ENCODE data around the gene ATAD3B. TPM values are rescaled to one million over a fixed set of nuclear protein-coding genes. Genes with fewer than 3 reads are reported as not detected.

ATAD3B gene
- total and polyA plus RNA-seq, 2 donors (not counting 3 experiments of a cell fraction or from before 2014, with no cell fraction given): 20.5 to 48.2 TPM

GRCh38 chr1:1434824-1435105 is 36.8 kb upstream of the ATAD3B start:
- CTCF ChIA-PET: interaction anchor here (2.4 kb wide), 1 partner anchor 32 kb away, joined by 7 read pairs; no protein-coding TSS in a partner anchor
- no TSS peak for BruUV-seq (replicated peaks)
- no peak overlapping the region for H3K4me3 ChIP-seq (replicated peaks in 1 of 3; ENCODE audit: insufficient read depth in 1 of 3, low read depth in 1 of 3, low read length in 3 of 3)
- no peak overlapping the region for H3K4me2 ChIP-seq (ENCODE audit: insufficient read depth, low read length)
- no peaks in the 10 kb centered on the region for H3K79me2 ChIP-seq (ENCODE audit: control insufficient read depth, insufficient read depth, low read length)
- DNase-seq (ENCODE audit: low read depth, low spot score) (no peak), FAIRE-seq (no peak)
- no peaks in the 10 kb centered on the region for H4K20me1 ChIP-seq (replicated peaks; ENCODE audit: control insufficient read depth, extremely low read depth, insufficient read depth, low read length)
- POLR2A ChIA-PET: interaction anchor here (0.5 kb wide), 1 partner anchor 216 kb away, joined by 3 read pairs; no protein-coding TSS in a partner anchor
- no peaks in the 10 kb centered on the region for H3K9me1 ChIP-seq (replicated peaks; ENCODE audit: control insufficient read depth, extremely low read depth, insufficient read depth, low read length)
- dilution Hi-C loops (cut with MboI; ENCODE audit: extremely low pct_ligation_motif_present, low sequenced_read_pairs): no loop called here
- H3K4me1 ChIP-seq (ENCODE audit: control insufficient read depth, extremely low read depth, insufficient read depth, low read length): peaks cover 19% of the 10 kb centered on the region
- H2AFZ ChIP-seq (ENCODE audit: low read depth, low read length): no peak overlapping the region
- no peaks in the 10 kb centered on the region for H3K36me3 ChIP-seq (ENCODE audit: control insufficient read depth in 2 of 2, extremely low read depth in 1 of 2, insufficient read depth in 2 of 2, low read length in 2 of 2)
- no peak overlapping the region for H3K27ac ChIP-seq (ENCODE audit: insufficient read depth, low read depth, low read length)
- H3K9ac ChIP-seq (replicated peaks; ENCODE audit: extremely low read depth, insufficient read depth, low read length): no peak overlapping the region
- no peak for TF ChIP-seq MYC (IDR thresholded peaks at IDR 0.05; ENCODE audit: low read depth, low read length)
- no peak for TF ChIP-seq POLR2A (IDR thresholded peaks at IDR 0.05; ENCODE audit: low read depth, low read length)
- no peak for TF ChIP-seq MAX (IDR thresholded peaks at IDR 0.05; ENCODE audit: insufficient read depth, insufficient read length)
- no peak for TF ChIP-seq FOS (IDR thresholded peaks at IDR 0.05; ENCODE audit: borderline replicate concordance, insufficient read depth, low read length)
- no peak for TF ChIP-seq GATA2 (IDR thresholded peaks at IDR 0.05; ENCODE audit: insufficient read depth, insufficient read length, low read depth, low read length)
- no peak for TF ChIP-seq JUN (IDR thresholded peaks at IDR 0.05; ENCODE audit: borderline replicate concordance, insufficient read depth, insufficient read length, low read depth)
- no peak for TF ChIP-seq EZH2 (IDR thresholded peaks at IDR 0.05; ENCODE audit: borderline replicate concordance, low read depth, low read length, severe bottlenecking)
- intact Hi-C loops (cut with micrococcal nuclease): no loop called here
- no peaks in the 10 kb centered on the region for H3K9me3 ChIP-seq (replicated peaks; ENCODE audit: control insufficient read depth, insufficient read depth, low read length)
- no peaks in the 10 kb centered on the region for H3K27me3 ChIP-seq (ENCODE audit: control insufficient read depth in 2 of 2, insufficient read depth in 2 of 2, low read length in 2 of 2)

- Histone ChIP-seq H3K27ac (ENCODE audit: insufficient read depth, low read depth, low read length) (no peak within 1 kb of the TSS), H3K9me1 (replicated peaks; ENCODE audit: control insufficient read depth, extremely low read depth, insufficient read depth, low read length) (no peaks in the 10 kb centered on the region), H3K79me2 (ENCODE audit: control insufficient read depth, insufficient read depth, low read length) (no peaks in the 10 kb centered on the region), H3K9me3 (replicated peaks; ENCODE audit: control insufficient read depth, insufficient read depth, low read length) (no peaks in the 10 kb centered on the region), H3K4me3 (replicated peaks in 1 of 3; ENCODE audit: insufficient read depth in 1 of 3, low read depth in 1 of 3, low read length in 3 of 3) (peak within 1 kb of the TSS in 1 of 3 experiments; percentile 26), H3K9ac (replicated peaks; ENCODE audit: extremely low read depth, insufficient read depth, low read length) (no peak within 1 kb of the TSS), H2AFZ (ENCODE audit: low read depth, low read length) (peak within 1 kb of the TSS; percentile 74), H3K27me3 (ENCODE audit: control insufficient read depth in 2 of 2, insufficient read depth in 2 of 2, low read length in 2 of 2) (no peaks in the 10 kb centered on the region), H4K20me1 (replicated peaks; ENCODE audit: control insufficient read depth, extremely low read depth, insufficient read depth, low read length) (no peaks in the 10 kb centered on the region), H3K36me3 (ENCODE audit: control insufficient read depth in 2 of 2, extremely low read depth in 1 of 2, insufficient read depth in 2 of 2, low read length in 2 of 2) (no peaks in the 10 kb centered on the region), H3K4me2 (ENCODE audit: insufficient read depth, low read length) (peak within 1 kb of the TSS; percentile 23), H3K4me1 (ENCODE audit: control insufficient read depth, extremely low read depth, insufficient read depth, low read length) (peaks cover 17% of the 10 kb centered on the region)
- ChIA-PET CTCF (interaction anchor here (2.4 kb wide), 1 partner anchor 33 kb away, joined by 7 read pairs; no protein-coding TSS in a partner anchor), POLR2A (no interaction called here)
- intact Hi-C loops (cut with micrococcal nuclease) (no loop called here), dilution Hi-C loops (cut with MboI; ENCODE audit: extremely low pct_ligation_motif_present, low sequenced_read_pairs) (no loop called here)
- DNase-seq (ENCODE audit: low read depth, low spot score) (peak; percentile 50), FAIRE-seq (no peak)
- TF ChIP-seq CTCF (IDR thresholded peaks at IDR 0.05; ENCODE audit: extremely low read depth in 1 of 2, insufficient read depth in 1 of 2, low read depth in 1 of 2, low read length in 2 of 2): peak in 1 of 2 donors; percentile 11
- no peak for TF ChIP-seq MAX (IDR thresholded peaks at IDR 0.05; ENCODE audit: insufficient read depth, insufficient read length)
- no TSS peak for BruUV-seq (replicated peaks)
Measured at GRCh38 chr1:1435106-1435903, 36.3 kb upstream of the ATAD3B start, which contains the start of gene VWA1. VWA1 (plus strand) TSS chr1:1435690; CDS start chr1:1435749, 59 bp downstream.
